ENCODE data around the gene TF. TPM values are rescaled to one million over a fixed set of nuclear protein-coding genes. Genes with fewer than 3 reads are reported as not detected.

TF gene
- polyA plus RNA-seq, 1 of the 3 experiments (the other 2 are of a cell fraction) = 0.08 TPM

DNA sequence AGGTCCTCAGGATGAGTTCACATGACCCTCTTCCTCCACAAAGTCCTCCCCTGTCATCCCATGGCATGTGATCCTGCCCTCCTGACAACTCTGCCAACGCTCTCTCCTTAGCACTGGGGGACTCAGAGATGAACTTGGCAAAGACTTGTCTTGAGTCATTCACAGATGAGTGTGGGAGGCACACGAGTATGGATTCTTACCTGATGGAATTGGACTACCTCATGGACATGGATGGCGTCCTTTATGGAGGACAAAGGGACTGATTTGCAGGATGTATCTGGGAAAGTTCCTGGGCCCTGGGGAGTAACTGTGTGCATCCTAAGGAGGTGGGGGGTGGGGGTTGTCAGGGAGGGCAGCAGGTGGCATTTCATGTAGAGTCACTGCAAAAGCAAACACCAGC lies 46.3 kb upstream of the TF start:
- Histone ChIP-seq H3K79me2 (ENCODE audit: insufficient read depth) (no peaks in the 10 kb centered on the region), H3K27me3 (ENCODE audit: insufficient read depth) (no peaks in the 10 kb centered on the region; the same call in 1 of the 2 replicates), H3K27ac (ENCODE audit: low read depth in 2 of 2, low read length in 1 of 2) (no peak overlapping the region), H3K36me3 (replicated peaks in 1 of 2; ENCODE audit: control insufficient read depth in 1 of 2, insufficient read depth in 2 of 2, low read length in 1 of 2) (no peaks in the 10 kb centered on the region), H3K4me2 (no peak overlapping the region), H3K4me1 (ENCODE audit: control insufficient read depth in 1 of 2, insufficient read depth in 2 of 2, low read depth in 1 of 2, low read length in 1 of 2) (no peaks in the 10 kb centered on the region), H3F3A (replicated peaks; ENCODE audit: insufficient read depth) (no peaks in the 10 kb centered on the region), H3K9me2 (no peaks in the 10 kb centered on the region), H4K20me1 (ENCODE audit: insufficient read depth) (no peaks in the 10 kb centered on the region), H3K9ac (no peak overlapping the region), H3K9me3 (no peaks in the 10 kb centered on the region), H3K4me3 (ENCODE audit: low read depth in 2 of 2, low read length in 1 of 2) (no peak overlapping the region), H2AFZ (ENCODE audit: low read depth) (no peak overlapping the region)
- TF ChIP-seq JUND (IDR thresholded peaks at IDR 0.05) (no peak), FOSL2 (IDR thresholded peaks at IDR 0.05; ENCODE audit: borderline replicate concordance, low read depth) (no peak), MEF2A (IDR thresholded peaks at IDR 0.05; ENCODE audit: borderline replicate concordance, low read depth) (no peak), MXI1 (IDR thresholded peaks at IDR 0.05; ENCODE audit: low read depth, low read length) (no peak), NRF1 (IDR thresholded peaks at IDR 0.05; ENCODE audit: low read depth, low read length) (no peak), EZH2phosphoT487 (IDR thresholded peaks at IDR 0.05; ENCODE audit: borderline replicate concordance, low read depth) (no peak), ELF1 (IDR thresholded peaks at IDR 0.05) (no peak), SMC3 (IDR thresholded peaks at IDR 0.05; ENCODE audit: low read depth, low read length) (no peak), RCOR1 (IDR thresholded peaks at IDR 0.05; ENCODE audit: low read length) (no peak), FOXM1 (IDR thresholded peaks at IDR 0.05; ENCODE audit: low read depth) (no peak), GABPA (IDR thresholded peaks at IDR 0.05; ENCODE audit: low read depth) (no peak), YY1 (IDR thresholded peaks at IDR 0.05; ENCODE audit: low read depth) (no peak), EP300 (IDR thresholded peaks at IDR 0.05; ENCODE audit: borderline replicate concordance in 1 of 2, low read depth in 1 of 2, low read length in 1 of 2) (no peak), RFX5 (IDR thresholded peaks at IDR 0.05; ENCODE audit: low read length) (no peak)
- TF ChIP-seq, protein P1, sequence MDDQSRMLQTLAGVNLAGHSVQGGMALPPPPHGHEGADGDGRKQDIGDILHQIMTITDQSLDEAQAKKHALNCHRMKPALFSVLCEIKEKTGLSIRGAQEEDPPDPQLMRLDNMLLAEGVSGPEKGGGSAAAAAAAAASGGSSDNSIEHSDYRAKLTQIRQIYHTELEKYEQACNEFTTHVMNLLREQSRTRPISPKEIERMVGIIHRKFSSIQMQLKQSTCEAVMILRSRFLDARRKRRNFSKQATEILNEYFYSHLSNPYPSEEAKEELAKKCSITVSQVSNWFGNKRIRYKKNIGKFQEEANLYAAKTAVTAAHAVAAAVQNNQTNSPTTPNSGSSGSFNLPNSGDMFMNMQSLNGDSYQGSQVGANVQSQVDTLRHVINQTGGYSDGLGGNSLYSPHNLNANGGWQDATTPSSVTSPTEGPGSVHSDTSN (IDR thresholded peaks at IDR 0.05) = no peak
- TF ChIP-seq, protein P2, sequence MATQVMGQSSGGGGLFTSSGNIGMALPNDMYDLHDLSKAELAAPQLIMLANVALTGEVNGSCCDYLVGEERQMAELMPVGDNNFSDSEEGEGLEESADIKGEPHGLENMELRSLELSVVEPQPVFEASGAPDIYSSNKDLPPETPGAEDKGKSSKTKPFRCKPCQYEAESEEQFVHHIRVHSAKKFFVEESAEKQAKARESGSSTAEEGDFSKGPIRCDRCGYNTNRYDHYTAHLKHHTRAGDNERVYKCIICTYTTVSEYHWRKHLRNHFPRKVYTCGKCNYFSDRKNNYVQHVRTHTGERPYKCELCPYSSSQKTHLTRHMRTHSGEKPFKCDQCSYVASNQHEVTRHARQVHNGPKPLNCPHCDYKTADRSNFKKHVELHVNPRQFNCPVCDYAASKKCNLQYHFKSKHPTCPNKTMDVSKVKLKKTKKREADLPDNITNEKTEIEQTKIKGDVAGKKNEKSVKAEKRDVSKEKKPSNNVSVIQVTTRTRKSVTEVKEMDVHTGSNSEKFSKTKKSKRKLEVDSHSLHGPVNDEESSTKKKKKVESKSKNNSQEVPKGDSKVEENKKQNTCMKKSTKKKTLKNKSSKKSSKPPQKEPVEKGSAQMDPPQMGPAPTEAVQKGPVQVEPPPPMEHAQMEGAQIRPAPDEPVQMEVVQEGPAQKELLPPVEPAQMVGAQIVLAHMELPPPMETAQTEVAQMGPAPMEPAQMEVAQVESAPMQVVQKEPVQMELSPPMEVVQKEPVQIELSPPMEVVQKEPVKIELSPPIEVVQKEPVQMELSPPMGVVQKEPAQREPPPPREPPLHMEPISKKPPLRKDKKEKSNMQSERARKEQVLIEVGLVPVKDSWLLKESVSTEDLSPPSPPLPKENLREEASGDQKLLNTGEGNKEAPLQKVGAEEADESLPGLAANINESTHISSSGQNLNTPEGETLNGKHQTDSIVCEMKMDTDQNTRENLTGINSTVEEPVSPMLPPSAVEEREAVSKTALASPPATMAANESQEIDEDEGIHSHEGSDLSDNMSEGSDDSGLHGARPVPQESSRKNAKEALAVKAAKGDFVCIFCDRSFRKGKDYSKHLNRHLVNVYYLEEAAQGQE (IDR thresholded peaks at IDR 0.05; ENCODE audit: low read depth, low read length) = no peak
- 29% methylated on average over 3 of the region's 3 CpGs for WGBS (ENCODE audit: low lambda C conversion rate)
- CTCF ChIA-PET = no interaction called here
- no peak for DNase-seq
- POLR2A ChIA-PET = no interaction called here
